ENCODE data around the gene C8B.

Gene C8B

GRCh38 chr1:56922507-56922906, 43.3 kb downstream of the C8B start:
- no peak for DNase-seq (ENCODE audit: low read depth in 1 of 2, low spot score in 1 of 2)
- Histone ChIP-seq H3K27me3 (ENCODE audit: insufficient read depth, poor library complexity, severe bottlenecking) (no peaks in the 10 kb centered on the region), H3K4me3 (replicated peaks; ENCODE audit: insufficient read depth, low read length) (no peak overlapping the region), H3K27ac (replicated peaks) (no peak overlapping the region)
- TF ChIP-seq GABPA (IDR thresholded peaks at IDR 0.05; ENCODE audit: low read depth) (no peak), SPI1 (IDR thresholded peaks at IDR 0.05; ENCODE audit: borderline replicate concordance, low read depth) (no peak), POLR2AphosphoS5 (IDR thresholded peaks at IDR 0.05; ENCODE audit: low read depth) (no peak), REST (IDR thresholded peaks at IDR 0.05; ENCODE audit: insufficient replicate concordance, low read depth) (no peak), CTCF (IDR thresholded peaks at IDR 0.05; ENCODE audit: insufficient read depth, low read length) (no peak)

- DNase-seq (ENCODE audit: low read depth in 1 of 2, low spot score in 1 of 2) = peak in 1 of 2 experiments; percentile 8
- Histone ChIP-seq H3K4me3 (replicated peaks; ENCODE audit: insufficient read depth, low read length) (no peak overlapping the region), H3K27me3 (ENCODE audit: insufficient read depth, poor library complexity, severe bottlenecking) (no peaks in the 10 kb centered on the region), H3K27ac (replicated peaks) (no peak overlapping the region)
- TF ChIP-seq GABPA (IDR thresholded peaks at IDR 0.05; ENCODE audit: low read depth) = no peak
- TF ChIP-seq SPI1 (IDR thresholded peaks at IDR 0.05; ENCODE audit: borderline replicate concordance, low read depth) = peak; percentile 92
Observed at GRCh38 chr1:56922070-56922469, 43.7 kb downstream of the C8B start.

GRCh38 chr1:56921479-56921878, 44.3 kb downstream of the C8B start:
- TF ChIP-seq CTCF (IDR thresholded peaks at IDR 0.05; ENCODE audit: insufficient read depth, low read length) (no peak), REST (IDR thresholded peaks at IDR 0.05; ENCODE audit: insufficient replicate concordance, low read depth) (no peak), GABPA (IDR thresholded peaks at IDR 0.05; ENCODE audit: low read depth) (no peak), SPI1 (IDR thresholded peaks at IDR 0.05; ENCODE audit: borderline replicate concordance, low read depth) (no peak), POLR2AphosphoS5 (IDR thresholded peaks at IDR 0.05; ENCODE audit: low read depth) (no peak)
- no peak overlapping the region for H3K27ac ChIP-seq (replicated peaks)
- H3K27me3 ChIP-seq (ENCODE audit: insufficient read depth, poor library complexity, severe bottlenecking) = no peaks in the 10 kb centered on the region
- DNase-seq (ENCODE audit: low read depth in 1 of 2, low spot score in 1 of 2) = no peak
- no peak overlapping the region for H3K4me3 ChIP-seq (replicated peaks; ENCODE audit: insufficient read depth, low read length)

- TF ChIP-seq SPI1 (IDR thresholded peaks at IDR 0.05; ENCODE audit: borderline replicate concordance, low read depth) (no peak), GABPA (IDR thresholded peaks at IDR 0.05; ENCODE audit: low read depth) (no peak), CTCF (IDR thresholded peaks at IDR 0.05; ENCODE audit: insufficient read depth, low read length) (no peak), POLR2AphosphoS5 (IDR thresholded peaks at IDR 0.05; ENCODE audit: low read depth) (no peak), REST (IDR thresholded peaks at IDR 0.05; ENCODE audit: insufficient replicate concordance, low read depth) (no peak)
- DNase-seq (ENCODE audit: low read depth in 1 of 2, low spot score in 1 of 2) = peak in 1 of 2 experiments; percentile 1
- Histone ChIP-seq H3K27me3 (ENCODE audit: insufficient read depth, poor library complexity, severe bottlenecking) (no peaks in the 10 kb centered on the region), H3K4me3 (replicated peaks; ENCODE audit: insufficient read depth, low read length) (no peak overlapping the region), H3K27ac (replicated peaks) (no peak overlapping the region)
Observed at GRCh38 chr1:56920591-56921001, 45.2 kb downstream of the C8B start.
